ENCODE results near the gene TSPAN17. TPM values are rescaled to one million over a fixed set of nuclear protein-coding genes. Genes with fewer than 3 reads are reported as not detected.

TSPAN17 gene
- total RNA-seq, 1 donor from 2014 or later: 41.8 TPM

DNA sequence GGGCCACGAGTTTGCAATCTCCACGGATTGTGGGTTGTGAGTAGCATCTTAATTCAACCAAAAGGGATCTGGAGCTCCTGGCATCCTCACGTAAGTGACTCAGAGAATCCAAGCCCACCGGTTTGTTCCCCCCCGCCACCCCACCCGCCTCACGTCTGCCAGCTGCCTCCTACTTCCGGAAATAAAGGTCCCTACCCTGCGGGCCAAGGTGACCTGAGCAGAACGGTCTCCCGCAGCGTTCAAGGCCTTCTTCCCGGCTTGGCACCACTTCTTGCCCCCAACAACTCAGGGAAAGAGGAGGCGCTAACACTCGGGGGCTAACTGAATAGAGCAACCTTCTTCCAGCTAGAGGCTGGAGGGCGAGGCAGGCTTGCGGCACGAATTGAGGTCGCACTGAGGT is 28.5 kb upstream of the TSPAN17 start:
- Mint-ChIP-seq H3K27me3 (ENCODE audit: unreplicated experiment) (peaks cover 47% of the 10 kb centered on the region), H3K27ac (ENCODE audit: unreplicated experiment) (no peak overlapping the region), H3K9me3 (ENCODE audit: unreplicated experiment) (no peaks in the 10 kb centered on the region), H3K4me1 (ENCODE audit: unreplicated experiment) (peaks cover 12% of the 10 kb centered on the region), H3K4me3 (ENCODE audit: unreplicated experiment) (peak overlapping the region; percentile 35), H3K36me3 (ENCODE audit: unreplicated experiment) (no peaks in the 10 kb centered on the region)
- no peak for DNase-seq (ENCODE audit: extremely low spot score, unreplicated experiment)
- TF ChIP-seq, protein P1, sequence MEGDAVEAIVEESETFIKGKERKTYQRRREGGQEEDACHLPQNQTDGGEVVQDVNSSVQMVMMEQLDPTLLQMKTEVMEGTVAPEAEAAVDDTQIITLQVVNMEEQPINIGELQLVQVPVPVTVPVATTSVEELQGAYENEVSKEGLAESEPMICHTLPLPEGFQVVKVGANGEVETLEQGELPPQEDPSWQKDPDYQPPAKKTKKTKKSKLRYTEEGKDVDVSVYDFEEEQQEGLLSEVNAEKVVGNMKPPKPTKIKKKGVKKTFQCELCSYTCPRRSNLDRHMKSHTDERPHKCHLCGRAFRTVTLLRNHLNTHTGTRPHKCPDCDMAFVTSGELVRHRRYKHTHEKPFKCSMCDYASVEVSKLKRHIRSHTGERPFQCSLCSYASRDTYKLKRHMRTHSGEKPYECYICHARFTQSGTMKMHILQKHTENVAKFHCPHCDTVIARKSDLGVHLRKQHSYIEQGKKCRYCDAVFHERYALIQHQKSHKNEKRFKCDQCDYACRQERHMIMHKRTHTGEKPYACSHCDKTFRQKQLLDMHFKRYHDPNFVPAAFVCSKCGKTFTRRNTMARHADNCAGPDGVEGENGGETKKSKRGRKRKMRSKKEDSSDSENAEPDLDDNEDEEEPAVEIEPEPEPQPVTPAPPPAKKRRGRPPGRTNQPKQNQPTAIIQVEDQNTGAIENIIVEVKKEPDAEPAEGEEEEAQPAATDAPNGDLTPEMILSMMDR (IDR thresholded peaks at IDR 0.05): no peak

DNA sequence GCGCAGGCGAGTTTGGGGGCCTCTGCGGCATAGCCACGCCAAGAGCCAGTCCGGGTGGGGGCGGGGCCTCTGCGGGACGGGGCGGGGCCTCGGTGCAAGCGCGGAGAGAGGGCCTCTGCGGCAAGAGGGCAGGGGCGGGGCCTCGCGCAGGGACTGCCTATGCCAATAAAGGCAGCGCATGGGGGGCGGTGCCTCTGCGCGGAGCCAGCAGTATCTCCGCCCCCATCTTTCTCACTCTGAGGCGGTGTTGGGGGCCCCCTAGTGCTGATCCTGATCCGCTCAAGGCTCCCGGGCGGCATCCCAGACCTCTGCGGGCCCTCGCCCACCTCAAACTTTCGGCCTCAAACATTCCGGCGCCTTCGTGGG is 28.1 kb upstream of the TSPAN17 start:
- Mint-ChIP-seq H3K27me3 (ENCODE audit: unreplicated experiment) (peaks cover 51% of the 10 kb centered on the region), H3K4me1 (ENCODE audit: unreplicated experiment) (peaks cover 10% of the 10 kb centered on the region), H3K36me3 (ENCODE audit: unreplicated experiment) (no peaks in the 10 kb centered on the region), H3K9me3 (ENCODE audit: unreplicated experiment) (no peaks in the 10 kb centered on the region), H3K27ac (ENCODE audit: unreplicated experiment) (no peak overlapping the region), H3K4me3 (ENCODE audit: unreplicated experiment) (peak overlapping the region; percentile 35)
- TF ChIP-seq, protein P1 (IDR thresholded peaks at IDR 0.05): peak; percentile 52
- no peak for DNase-seq (ENCODE audit: extremely low spot score, unreplicated experiment)

DNA sequence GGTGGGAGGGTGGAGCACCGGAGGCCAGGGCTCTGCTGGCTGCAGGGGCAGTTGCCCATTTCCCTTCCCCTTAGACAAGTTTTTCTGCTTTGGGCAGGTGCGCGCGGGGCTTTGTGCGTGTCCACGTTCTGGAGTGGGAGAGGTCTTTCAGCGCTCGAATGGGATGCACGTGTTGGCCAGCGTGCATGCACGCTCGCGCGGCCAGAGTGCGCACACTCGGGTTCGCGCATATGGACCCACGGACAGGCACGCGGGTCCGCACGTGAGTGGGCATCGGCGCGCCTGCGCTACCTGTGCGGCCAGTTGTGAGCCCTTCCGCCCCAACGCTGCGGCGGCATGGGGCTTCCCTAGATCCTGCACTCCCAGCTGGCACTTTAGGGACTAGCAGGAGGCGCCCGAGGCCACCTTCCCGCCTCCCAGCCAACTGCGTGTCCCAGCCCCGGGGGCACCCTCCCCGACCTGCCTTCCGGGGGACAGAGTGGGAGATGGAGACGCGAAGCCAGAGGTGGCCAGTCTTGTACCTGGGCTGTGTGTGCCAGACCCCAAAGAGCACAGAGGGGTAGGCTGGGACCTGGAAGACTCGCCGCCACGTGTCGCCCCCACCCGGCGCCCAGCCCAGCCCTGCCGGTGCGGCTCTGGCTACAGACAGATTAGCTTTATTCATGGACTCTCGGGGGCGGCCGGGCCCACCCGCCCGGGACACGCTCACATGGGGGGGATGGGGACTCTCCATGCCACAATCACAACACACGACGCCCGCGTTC is 27.5 kb upstream of the TSPAN17 start:
- TF ChIP-seq, protein P1 (IDR thresholded peaks at IDR 0.05): no peak
- no peak for DNase-seq (ENCODE audit: extremely low spot score, unreplicated experiment)
- no peaks in the 10 kb centered on the region for H3K36me3 Mint-ChIP-seq (ENCODE audit: unreplicated experiment)
- no peak overlapping the region for H3K27ac Mint-ChIP-seq (ENCODE audit: unreplicated experiment)
- H3K27me3 Mint-ChIP-seq (ENCODE audit: unreplicated experiment): peaks cover 54% of the 10 kb centered on the region
- H3K9me3 Mint-ChIP-seq (ENCODE audit: unreplicated experiment): no peaks in the 10 kb centered on the region
- peaks cover 10% of the 10 kb centered on the region for H3K4me1 Mint-ChIP-seq (ENCODE audit: unreplicated experiment)
- no peak overlapping the region for H3K4me3 Mint-ChIP-seq (ENCODE audit: unreplicated experiment)

DNA sequence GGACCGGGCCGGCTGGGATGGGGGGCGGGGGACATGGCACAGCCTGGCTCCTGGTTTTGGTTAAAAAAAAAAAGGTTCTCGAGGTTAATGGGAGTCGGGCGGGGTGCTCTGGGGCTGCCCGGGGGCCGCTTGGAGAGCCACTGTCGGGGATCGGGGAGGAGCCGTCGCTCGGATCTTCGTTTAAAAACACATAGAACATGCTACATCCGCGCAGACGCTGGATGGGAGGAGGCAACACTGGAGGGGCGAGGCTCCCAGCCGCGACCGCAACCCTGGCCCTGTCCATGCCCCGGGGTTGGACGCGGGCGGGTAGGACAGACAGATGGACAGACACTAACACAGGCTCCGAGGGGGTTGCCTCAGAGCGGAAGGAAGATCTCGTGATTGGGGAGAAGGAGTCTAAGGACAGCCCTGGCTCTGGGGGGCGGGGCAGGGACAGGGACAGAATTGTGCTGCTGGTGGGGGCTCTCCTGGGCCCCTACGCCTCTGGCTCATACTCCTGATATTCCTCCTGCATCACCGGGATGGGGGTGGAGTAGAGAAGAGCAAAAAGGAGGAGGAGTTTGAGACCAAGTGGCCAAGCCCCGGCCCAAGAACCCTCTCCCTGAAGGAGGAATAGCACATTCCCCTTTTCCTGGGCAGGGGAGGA is 26.8 kb upstream of the TSPAN17 start:
- Mint-ChIP-seq H3K36me3 (ENCODE audit: unreplicated experiment) (no peaks in the 10 kb centered on the region), H3K27ac (ENCODE audit: unreplicated experiment) (no peak overlapping the region), H3K9me3 (ENCODE audit: unreplicated experiment) (no peaks in the 10 kb centered on the region), H3K4me3 (ENCODE audit: unreplicated experiment) (peak overlapping the region; percentile 42), H3K4me1 (ENCODE audit: unreplicated experiment) (peaks cover 10% of the 10 kb centered on the region), H3K27me3 (ENCODE audit: unreplicated experiment) (peaks cover 56% of the 10 kb centered on the region)
- DNase-seq (ENCODE audit: extremely low spot score, unreplicated experiment): no peak
- TF ChIP-seq, protein P1 (IDR thresholded peaks at IDR 0.05): no peak

DNA sequence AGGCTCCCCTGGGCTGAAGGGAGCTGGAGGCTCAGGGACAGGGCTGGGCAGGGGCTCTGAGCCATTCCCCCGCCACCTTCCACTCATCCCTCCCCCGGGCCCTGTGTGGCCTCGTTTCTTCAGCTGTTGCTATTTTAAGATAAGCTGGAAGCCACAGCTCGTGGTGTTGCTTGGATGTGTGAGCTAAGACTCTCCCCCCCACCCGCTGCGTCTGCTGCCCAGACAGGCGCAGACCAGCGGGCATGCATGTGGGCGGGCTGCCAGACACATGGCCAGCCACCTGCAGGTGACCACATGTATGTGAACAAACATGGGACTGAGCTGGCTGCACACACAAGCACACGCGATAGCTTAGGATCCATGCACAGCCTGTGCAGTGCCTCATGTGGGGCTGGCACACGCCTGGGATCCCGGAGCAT is 25.6 kb upstream of the TSPAN17 start:
- DNase-seq (ENCODE audit: extremely low spot score, unreplicated experiment): no peak
- H3K4me3 Mint-ChIP-seq (ENCODE audit: unreplicated experiment): no peak overlapping the region
- TF ChIP-seq, protein P1 (IDR thresholded peaks at IDR 0.05): no peak

More for the DNA sequence above, 25.6 kb upstream of the TSPAN17 start:
- Mint-ChIP-seq H3K9me3 (ENCODE audit: unreplicated experiment) (no peaks in the 10 kb centered on the region), H3K27me3 (ENCODE audit: unreplicated experiment) (peaks cover 54% of the 10 kb centered on the region), H3K36me3 (ENCODE audit: unreplicated experiment) (no peaks in the 10 kb centered on the region), H3K27ac (ENCODE audit: unreplicated experiment) (no peak overlapping the region), H3K4me1 (ENCODE audit: unreplicated experiment) (peaks cover 10% of the 10 kb centered on the region)
